Fibroblast of skin of abdomen (primary cell): ENCODE data around the gene OR5K4. TPM values are rescaled to one million over a fixed set of nuclear protein-coding genes. Genes with fewer than 3 reads are reported as not detected.

Source experiments
- DNase-seq: peaks from one replicate; pipeline ENCODE4 v3.0.0-alpha.2; 2013
- polyA plus RNA-seq, 2 experiments: library from polyadenylated mRNA; unstranded; fragments of 120-200 nt; gene quantifications; one replicate each; pipeline ENCODE4 v1.2.1, GENCODE V29; 2013; ENCODE audit not compliant: insufficient read length in 2 of 2

Gene OR5K4
- polyA plus RNA-seq (2013, experiment 1 of 2; ENCODE audit: insufficient read length): not detected
- polyA plus RNA-seq (2013, experiment 2 of 2; ENCODE audit: insufficient read length): not detected

GRCh38 chr3:98353554-98353953, at the start of gene OR5K4:
OR5K4 (plus strand) TSS chr3:98353854; CDS start chr3:98353854, 0 bp downstream.
- no peak for DNase-seq

- no peak for DNase-seq
Observed at GRCh38 chr3:98322101-98322500, 31.6 kb upstream of the OR5K4 start.

GRCh38 chr3:98322686-98323085, 31.0 kb upstream of the OR5K4 start:
- no peak for DNase-seq

- no peak for DNase-seq
Observed at GRCh38 chr3:98323425-98323824, 30.2 kb upstream of the OR5K4 start.

- DNase-seq: no peak
Observed at GRCh38 chr3:98325055-98325454, 28.6 kb upstream of the OR5K4 start.

GRCh38 chr3:98326105-98326893, 27.4 kb upstream of the OR5K4 start:
- DNase-seq: no peak

- DNase-seq: no peak
Observed at GRCh38 chr3:98326945-98327344, 26.7 kb upstream of the OR5K4 start.

GRCh38 chr3:98328933-98329332, 24.7 kb upstream of the OR5K4 start:
- no peak for DNase-seq

- peak; percentile 18 for DNase-seq
Observed at GRCh38 chr3:98329392-98330124, 24.1 kb upstream of the OR5K4 start.

GRCh38 chr3:98331329-98331728, 22.3 kb upstream of the OR5K4 start:
- no peak for DNase-seq

GRCh38 chr3:98333989-98334606, 19.6 kb upstream of the OR5K4 start:
- DNase-seq: no peak

GRCh38 chr3:98339031-98339430, 14.6 kb upstream of the OR5K4 start:
- DNase-seq: no peak

- no peak for DNase-seq
Observed at GRCh38 chr3:98341758-98342157, 11.9 kb upstream of the OR5K4 start.

GRCh38 chr3:98343647-98344507, 9.8 kb upstream of the OR5K4 start:
- peak; percentile 0 for DNase-seq

GRCh38 chr3:98350082-98350481, 3.6 kb upstream of the OR5K4 start:
- DNase-seq: no peak

- no peak for DNase-seq
Observed at GRCh38 chr3:98359250-98359649, 5.6 kb downstream of the OR5K4 start.

- no peak for DNase-seq
Observed at GRCh38 chr3:98359993-98360675, 6.5 kb downstream of the OR5K4 start.

- no peak for DNase-seq
Observed at GRCh38 chr3:98360681-98361080, 7.0 kb downstream of the OR5K4 start.

- DNase-seq: no peak
Observed at GRCh38 chr3:98361289-98361688, 7.6 kb downstream of the OR5K4 start.

GRCh38 chr3:98367464-98368246, 14.0 kb downstream of the OR5K4 start:
- no peak for DNase-seq

- DNase-seq: no peak
Observed at GRCh38 chr3:98371186-98371585, 17.5 kb downstream of the OR5K4 start.
